ENCODE results near the gene EFNA5.

DNA sequence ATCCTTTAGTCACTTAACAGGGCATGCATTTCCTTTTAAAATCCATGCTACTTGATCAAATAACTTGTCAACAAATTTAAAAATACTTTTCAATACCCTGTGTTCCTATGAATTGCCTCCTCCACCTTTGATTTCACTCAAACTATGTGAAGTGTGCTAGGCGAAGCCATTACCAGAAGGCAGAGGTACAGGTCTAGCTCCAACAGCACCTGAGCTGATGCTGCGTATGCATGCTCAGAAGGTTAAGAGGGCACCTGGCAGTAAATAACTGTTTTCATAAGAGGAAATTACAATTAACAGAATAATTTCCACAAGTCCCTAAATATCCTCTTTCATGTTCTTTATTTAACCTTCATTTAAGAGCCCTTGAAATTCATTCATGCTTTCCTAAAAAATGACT lies 251.8 kb downstream of the EFNA5 start:
- TF ChIP-seq POLR2AphosphoS5 (IDR thresholded peaks at IDR 0.05) (no peak), POLR2A (IDR thresholded peaks at IDR 0.05; ENCODE audit: low read depth) (no peak), EP300 (IDR thresholded peaks at IDR 0.05) (no peak)
- TF ChIP-seq, protein P1, sequence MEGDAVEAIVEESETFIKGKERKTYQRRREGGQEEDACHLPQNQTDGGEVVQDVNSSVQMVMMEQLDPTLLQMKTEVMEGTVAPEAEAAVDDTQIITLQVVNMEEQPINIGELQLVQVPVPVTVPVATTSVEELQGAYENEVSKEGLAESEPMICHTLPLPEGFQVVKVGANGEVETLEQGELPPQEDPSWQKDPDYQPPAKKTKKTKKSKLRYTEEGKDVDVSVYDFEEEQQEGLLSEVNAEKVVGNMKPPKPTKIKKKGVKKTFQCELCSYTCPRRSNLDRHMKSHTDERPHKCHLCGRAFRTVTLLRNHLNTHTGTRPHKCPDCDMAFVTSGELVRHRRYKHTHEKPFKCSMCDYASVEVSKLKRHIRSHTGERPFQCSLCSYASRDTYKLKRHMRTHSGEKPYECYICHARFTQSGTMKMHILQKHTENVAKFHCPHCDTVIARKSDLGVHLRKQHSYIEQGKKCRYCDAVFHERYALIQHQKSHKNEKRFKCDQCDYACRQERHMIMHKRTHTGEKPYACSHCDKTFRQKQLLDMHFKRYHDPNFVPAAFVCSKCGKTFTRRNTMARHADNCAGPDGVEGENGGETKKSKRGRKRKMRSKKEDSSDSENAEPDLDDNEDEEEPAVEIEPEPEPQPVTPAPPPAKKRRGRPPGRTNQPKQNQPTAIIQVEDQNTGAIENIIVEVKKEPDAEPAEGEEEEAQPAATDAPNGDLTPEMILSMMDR (IDR thresholded peaks at IDR 0.05) = no peak
